SK-N-SH (cell line): Measurements from ENCODE around the gene CIBAR2.

Experiments
- CTCF ChIP-seq: fragments of 200-600 bp; sonication (generic); IDR thresholded peaks from 2 replicates; pipeline ENCODE4 v1.6.1; 2017; ENCODE audit warnings: antibody characterized with exemption, mild to moderate bottlenecking, moderate library complexity
- MAX ChIP-seq: IDR thresholded peaks from 2 replicates; pipeline ENCODE4 v1.4.0; 2012; ENCODE audit warnings: low read depth
- POLR2AphosphoS5 ChIP-seq: IDR thresholded peaks from 2 replicates; pipeline ENCODE4 v1.6.1; 2012; ENCODE audit warnings: low read depth, low read length
- RAD21 ChIP-seq: IDR thresholded peaks from 2 replicates; pipeline ENCODE4 v1.6.1; 2012; ENCODE audit warnings: mild to moderate bottlenecking, low read length
- REST ChIP-seq: IDR thresholded peaks from 2 replicates; pipeline ENCODE4 v1.6.1; 2012; ENCODE audit warnings: mild to moderate bottlenecking, low read depth, low read length, moderate library complexity
- SMC3 ChIP-seq: IDR thresholded peaks from 2 replicates; pipeline ENCODE4 v1.6.1; 2012; ENCODE audit warnings: low read depth, low read length, improper control_type of control experiment
- USF2 ChIP-seq: fragments of 150-350 bp; IDR thresholded peaks from 2 replicates; pipeline ENCODE4 v1.6.1; 2017; ENCODE audit warnings: antibody characterized with exemption, low read length, low read depth, borderline replicate concordance
- YY1 ChIP-seq: IDR thresholded peaks from 2 replicates; pipeline ENCODE4 v1.4.0; 2012; ENCODE audit warnings: low read depth, mild to moderate bottlenecking

GRCh38 chr16:85079785-85080570, 32.3 kb downstream of the CIBAR2 start:
- TF ChIP-seq CTCF (no peak), SMC3 (no peak), POLR2AphosphoS5 (no peak), REST (no peak), USF2 (no peak), RAD21 (no peak), MAX (no peak), YY1 (no peak)
